K562 (cell line): ENCODE measurements around the gene POLR3C. TPM values are rescaled to one million over a fixed set of nuclear protein-coding genes. Genes with fewer than 3 reads are reported as not detected.

Experiments used
- AFF1 ChIP-seq, 2 experiments: fragments of 450-650 bp; IDR thresholded peaks; 2 replicates each; pipeline ENCODE4 v1.6.1; 2018; ENCODE audit warnings: mild to moderate bottlenecking in 2 of 2, low read depth in 1 of 2; ENCODE audit not compliant: partially characterized antibody in 2 of 2
- ARID2 ChIP-seq: fragments of 450-650 bp; IDR thresholded peaks from 2 replicates; pipeline ENCODE4 v1.6.1; 2017; ENCODE audit warnings: antibody characterized with exemption, mild to moderate bottlenecking
- BRF1 ChIP-seq: IDR thresholded peaks from 3 replicates; pipeline ENCODE4 v1.6.1; 2011; ENCODE audit warnings: borderline replicate concordance, mild to moderate bottlenecking; ENCODE audit not compliant: insufficient read length; ENCODE audit errors: extremely low read depth
- CEBPB ChIP-seq: fragments of 450-650 bp; IDR thresholded peaks from 2 replicates; pipeline ENCODE4 v1.6.1; 2016; ENCODE audit warnings: missing genetic modification characterization, missing compliant biosample characterization
- CTCF ChIP-seq, 3 experiments: IDR thresholded peaks in 2 of 3; conservative IDR thresholded peaks in 1 of 3; 2 replicates each; pipeline ENCODE4 v1.5.1; 2011 to 2012; ENCODE audit warnings: low read length in 3 of 3, mild to moderate bottlenecking in 3 of 3, control low read depth in 2 of 3, improper control_type of control experiment in 1 of 3, inconsistent platforms in 1 of 3, low read depth in 1 of 3, mixed read lengths in 1 of 3, moderate library complexity in 1 of 3; ENCODE audit not compliant: insufficient read depth in 2 of 3
- EWSR1 ChIP-seq: fragments of 450-650 bp; IDR thresholded peaks from 2 replicates; pipeline ENCODE4 v1.6.1; 2018; ENCODE audit warnings: borderline replicate concordance, mild to moderate bottlenecking, low read depth, moderate library complexity; ENCODE audit not compliant: partially characterized antibody
- KLF16 ChIP-seq: IDR thresholded peaks from 2 replicates; pipeline ENCODE4 v1.6.1; 2016; ENCODE audit warnings: antibody characterized with exemption
- MEF2D ChIP-seq: conservative IDR thresholded peaks from 2 replicates; pipeline ENCODE4 v1.6.1; 2016; ENCODE audit warnings: low read depth, missing genetic modification characterization, missing compliant biosample characterization
- MTA1 ChIP-seq: fragments of 450-650 bp; IDR thresholded peaks from 2 replicates; pipeline ENCODE4 v1.6.1; 2017; ENCODE audit warnings: borderline replicate concordance
- TAF7 ChIP-seq: fragments of 450-650 bp; IDR thresholded peaks from 2 replicates; pipeline ENCODE4 v1.6.1; 2016; ENCODE audit warnings: missing genetic modification characterization, missing compliant biosample characterization
- TCF15 ChIP-seq: fragments of 250-450 bp; sonication (Bioruptor Pico); IDR thresholded peaks from 2 replicates; pipeline ENCODE4 v1.8.0; 2022; ENCODE audit warnings: moderate library complexity, mild to moderate bottlenecking, inconsistent platforms
- XRCC5 ChIP-seq: fragments of 200-400 bp; formaldehyde crosslinking; IDR thresholded peaks from 2 replicates; pipeline ENCODE4 v1.6.1; 2017; ENCODE audit warnings: low read depth, mild to moderate bottlenecking, low read length
- ZFP91 ChIP-seq: sonication (generic); formaldehyde crosslinking; IDR thresholded peaks from 2 replicates; pipeline ENCODE4 v1.8.0; 2022; ENCODE audit warnings: mild to moderate bottlenecking, missing genetic modification reagents
- ZNF3 ChIP-seq: fragments of 250-450 bp; sonication (Bioruptor Pico); IDR thresholded peaks from 2 replicates; pipeline ENCODE4 v1.5.0; 2021; ENCODE audit warnings: mild to moderate bottlenecking, moderate library complexity
- ZNF431 ChIP-seq: sonication (generic); formaldehyde crosslinking; IDR thresholded peaks from 2 replicates; pipeline ENCODE4 v1.8.0; 2022; ENCODE audit warnings: mild to moderate bottlenecking, missing genetic modification reagents
- ZNF436 ChIP-seq: fragments of 250-450, 450-650 bp; sonication (Bioruptor Pico); formaldehyde crosslinking; IDR thresholded peaks from 2 replicates; pipeline ENCODE4 v1.7.0; 2020; ENCODE audit warnings: mild to moderate bottlenecking
- ZNF639 ChIP-seq, 2 experiments: fragments of 200-800 bp in 1 of 2; sonication (Bioruptor generic) in 1 of 2; sonication (generic) in 1 of 2; formaldehyde crosslinking in 1 of 2; IDR thresholded peaks in 1 of 2; conservative IDR thresholded peaks in 1 of 2; 2 replicates each; pipeline versions ENCODE4 v1.5.0 to v1.6.1; 2016 to 2020; ENCODE audit warnings: missing compliant biosample characterization in 1 of 2, missing genetic modification characterization in 1 of 2, missing genetic modification reagents in 1 of 2
- polyA plus RNA-seq, 8 experiments: library from polyadenylated mRNA; depleted of rRNA in 4 of 8; stranded (reverse) in 5 of 8; unstranded in 3 of 8; fragments of >200 nt; fragmentation: Nextera tagmentation in 2 of 8; fragmentation: Illumina TruSeq in 1 of 8; extraction: Ambion mirVana in 2 of 8; extraction: Trizol in 1 of 8; gene quantifications; 2 replicates each; pipeline versions ENCODE4 v1.2.1 to v1.2.3, GENCODE V29; 2011 to 2014; ENCODE audit warnings: inconsistent platforms in 1 of 8, missing spikeins in 1 of 8
- total RNA-seq, 7 experiments: library from RNA; depleted of rRNA in 6 of 7; stranded (reverse); fragments of >200 nt in 6 of 7; fragmentation: Illumina TruSeq in 2 of 7; extraction: Trizol in 2 of 7; gene quantifications; 2 replicates each; pipeline versions ENCODE4 v1.2.1 to v1.2.3, GENCODE V29; 2011 to 2021; ENCODE audit warnings: low replicate concordance in 1 of 7

POLR3C gene
- total and polyA plus RNA-seq, 9 of the 15 experiments (the other 6 are each of a cell fraction or from before 2014, with no cell fraction given): 19.7 to 64.1 (median 45.2) TPM

GRCh38 chr1:145823565-145824498 is at the start of gene POLR3C, which contains the start of gene RNF115 (continued):
- TF ChIP-seq ZNF639 (CRISPR knock-in tag; conservative IDR thresholded peaks at IDR 0.05 in 1 of 2, IDR thresholded peaks at IDR 0.05 in 1 of 2) (peak in 1 of 2 experiments; percentile 87; a peak in 2 of 4 replicates), ZNF436 (CRISPR knock-in tag) (no peak), ZFP91 (no peak), MTA1 (no peak), AFF1 (IDR thresholded peaks at IDR 0.05; ENCODE audit: low read depth in 1 of 2, partially characterized antibody in 2 of 2) (peak in 1 of 2 experiments; percentile 51), TAF7 (tag) (peak; percentile 91), CTCF (IDR thresholded peaks at IDR 0.05 in 2 of 3, conservative IDR thresholded peaks at IDR 0.05 in 1 of 3; ENCODE audit: insufficient read depth in 2 of 3, low read depth in 1 of 3, low read length in 3 of 3) (no peak), ARID2 (no peak), BRF1 (no peak), EWSR1 (no peak), ZNF3 (CRISPR knock-in tag) (no peak), KLF16 (no peak), CEBPB (tag) (no peak), MEF2D (tag) (no peak), TCF15 (CRISPR knock-in tag) (no peak), ZNF431 (no peak), XRCC5 (no peak)
